Midbrain (tissue), 1 donor: ENCODE results near the gene GET4.
"Not testable (repeated sequence)": the region's sequence is repeated elsewhere in the genome, so short reads cannot be mapped to it uniquely, and the experiment has no call there.

Source experiments
- DNase-seq: peaks from one replicate; lab custom pipeline; 2025; lab: John Stamatoyannopoulos, UW

GET4 gene

DNA sequence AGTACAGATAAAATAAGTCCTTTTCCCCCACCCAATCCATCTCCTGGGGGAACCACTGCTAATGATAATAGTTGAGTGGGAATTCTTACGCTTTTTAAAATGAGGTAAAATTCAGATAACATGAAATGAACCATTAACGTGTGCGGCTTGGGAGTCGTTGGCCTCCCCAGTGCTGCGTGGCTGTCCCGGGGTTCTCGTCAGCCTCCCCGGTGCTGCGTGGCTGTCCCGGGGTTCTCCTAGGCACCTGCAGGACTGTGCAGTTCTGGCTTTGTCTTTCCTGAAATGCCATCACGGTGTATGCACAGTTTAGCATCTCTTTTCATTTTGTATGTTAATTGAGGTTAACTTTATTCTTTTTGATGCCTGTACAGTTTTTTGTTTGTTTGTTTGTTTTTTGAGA lies 30.6 kb upstream of the GET4 start:
- no peak for DNase-seq

DNA sequence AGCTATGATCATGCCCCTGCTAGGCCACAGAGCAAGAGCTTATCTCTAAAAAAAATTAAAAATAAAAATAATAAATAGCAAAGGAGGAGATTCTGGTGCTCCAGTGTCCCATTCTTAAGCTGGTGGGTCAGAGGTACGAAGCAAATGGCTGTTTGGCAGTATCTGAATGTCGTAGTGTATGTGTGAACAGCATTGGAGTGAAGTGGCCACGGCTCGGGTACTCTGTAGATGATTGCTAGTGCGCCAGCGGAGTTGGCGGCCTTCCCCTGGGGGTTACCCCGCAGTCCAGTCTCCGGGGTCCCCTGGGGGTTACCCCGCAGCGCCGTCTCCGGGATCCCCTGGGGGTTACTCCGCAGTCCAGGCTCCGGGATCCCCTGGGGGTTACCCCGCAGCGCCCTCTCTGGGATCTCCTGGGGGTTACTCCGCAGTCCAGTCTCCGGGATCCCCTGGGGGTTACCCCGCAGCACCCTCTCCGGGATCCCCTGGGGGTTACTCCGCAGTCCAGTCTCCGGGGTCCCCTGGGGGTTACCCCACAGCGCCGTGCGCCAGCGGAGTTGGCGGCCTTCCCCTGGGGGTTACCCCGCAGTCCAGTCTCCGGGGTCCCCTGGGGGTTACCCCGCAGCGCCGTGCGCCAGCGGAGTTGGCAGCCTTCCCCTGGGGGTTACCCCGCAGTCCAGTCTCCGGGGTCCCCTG lies 29.2 kb upstream of the GET4 start:
- DNase-seq, result not testable (repeated sequence)

DNA sequence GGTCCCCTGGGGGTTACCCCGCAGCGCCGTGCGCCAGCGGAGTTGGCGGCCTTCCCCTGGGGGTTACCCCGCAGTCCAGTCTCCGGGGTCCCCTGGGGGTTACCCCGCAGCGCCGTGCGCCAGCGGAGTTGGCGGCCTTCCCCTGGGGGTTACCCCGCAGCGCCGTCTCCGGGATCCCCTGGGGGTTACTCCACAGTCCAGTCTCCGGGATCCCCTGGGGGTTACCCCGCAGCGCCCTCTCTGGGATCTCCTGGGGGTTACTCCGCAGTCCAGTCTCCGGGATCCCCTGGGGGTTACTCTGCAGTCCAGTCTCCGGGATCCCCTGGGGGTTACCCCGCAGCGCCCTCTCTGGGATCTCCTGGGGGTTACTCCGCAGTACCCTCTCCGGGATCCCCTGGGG lies 28.6 kb upstream of the GET4 start:
- DNase-seq, result not testable (repeated sequence)

DNA sequence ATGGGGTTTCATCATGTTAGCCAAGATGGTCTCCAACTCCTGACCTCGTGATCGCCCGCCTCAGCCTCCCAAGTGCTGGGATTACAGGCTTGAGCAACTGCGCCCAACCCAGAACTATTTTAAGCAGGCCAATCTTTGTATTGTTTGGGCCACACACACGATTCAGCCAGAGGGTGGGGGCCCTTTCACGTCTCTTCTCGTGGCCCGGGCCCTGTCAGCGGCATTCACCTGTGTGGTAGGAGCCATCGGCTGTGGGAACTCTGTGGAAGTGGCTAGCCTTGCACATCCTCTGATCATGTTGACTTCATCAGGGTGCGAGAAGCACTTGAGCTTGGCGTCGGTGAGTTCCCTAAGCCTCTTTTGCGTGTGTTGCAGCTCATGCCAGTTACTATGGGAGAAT lies 27.2 kb upstream of the GET4 start:
- DNase-seq, result no peak

DNA sequence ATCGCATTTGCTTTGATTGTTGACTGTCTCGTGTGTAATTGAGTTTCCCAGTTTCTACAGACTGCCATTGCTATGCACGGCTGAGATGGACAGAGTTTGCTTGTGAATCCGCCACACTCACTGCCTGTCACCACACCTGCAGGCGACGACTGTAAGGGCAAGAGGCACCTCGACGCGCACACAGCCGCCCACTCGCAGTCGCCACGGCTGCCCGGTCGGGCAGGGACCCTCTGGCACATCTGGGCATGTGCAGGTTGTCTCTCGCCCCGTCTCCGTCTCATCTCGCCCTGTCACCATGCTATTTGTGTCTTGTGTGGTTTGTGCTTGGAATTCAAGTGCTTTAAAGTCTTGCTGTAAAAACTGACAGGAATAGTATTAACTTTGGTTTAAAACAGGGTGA lies 26.6 kb upstream of the GET4 start:
- no peak for DNase-seq

DNA sequence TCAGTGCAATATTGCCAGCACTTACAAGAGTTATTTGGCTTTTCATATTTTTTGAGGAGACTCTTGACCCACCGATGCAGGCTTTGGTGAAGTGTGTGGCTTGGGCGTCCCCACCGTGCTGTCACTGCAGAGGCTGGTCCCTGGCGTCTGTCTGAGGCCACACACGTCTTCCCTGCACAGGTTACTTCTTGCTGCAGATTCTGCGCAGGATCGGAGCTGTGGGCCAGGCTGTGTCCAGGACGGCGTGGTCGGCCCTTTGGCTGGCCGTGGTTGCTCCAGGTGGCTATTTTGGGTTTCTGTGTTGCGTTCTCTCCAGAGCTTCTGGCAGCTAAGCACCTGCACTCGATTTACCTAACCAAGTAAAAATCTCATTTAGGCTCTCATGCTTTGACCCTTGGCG lies 25.1 kb upstream of the GET4 start:
- no peak for DNase-seq

DNA sequence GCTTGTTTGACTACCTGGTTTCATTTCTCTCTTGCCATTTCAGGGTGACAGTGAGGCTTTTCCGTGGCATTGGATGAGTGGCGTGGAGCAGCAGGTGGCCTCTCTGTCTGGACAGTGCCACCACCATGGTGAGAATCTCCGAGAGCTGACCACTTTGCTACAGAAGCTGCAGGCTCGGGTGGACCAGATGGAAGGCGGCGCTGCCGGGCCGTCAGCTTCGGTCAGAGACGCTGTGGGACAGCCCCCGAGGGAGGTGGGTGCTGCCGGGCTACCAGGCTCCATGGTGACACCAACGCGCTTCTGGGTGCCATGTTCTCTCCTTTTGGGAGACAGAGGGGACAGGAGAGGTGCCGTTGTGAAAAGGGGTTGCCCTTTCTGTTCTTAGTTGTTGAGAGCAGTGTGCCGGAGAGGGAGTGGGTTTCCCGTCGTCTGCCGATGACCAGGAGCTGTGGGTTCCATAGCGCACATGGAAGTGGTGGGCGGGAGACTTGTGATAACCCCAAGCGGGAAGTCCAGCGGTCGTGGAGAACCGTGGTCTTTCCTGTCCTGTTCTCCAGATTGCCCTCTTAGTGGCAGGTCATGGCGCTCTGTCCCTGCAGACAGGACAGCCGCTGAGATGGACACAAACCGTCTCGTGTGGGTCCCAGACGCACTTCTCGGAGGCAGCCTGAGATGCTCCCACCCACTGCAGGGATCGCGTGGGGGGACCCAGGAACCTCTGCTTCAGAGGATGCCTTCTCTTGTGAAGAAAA lies 22.8 kb upstream of the GET4 start:
- DNase-seq, result no peak

DNA sequence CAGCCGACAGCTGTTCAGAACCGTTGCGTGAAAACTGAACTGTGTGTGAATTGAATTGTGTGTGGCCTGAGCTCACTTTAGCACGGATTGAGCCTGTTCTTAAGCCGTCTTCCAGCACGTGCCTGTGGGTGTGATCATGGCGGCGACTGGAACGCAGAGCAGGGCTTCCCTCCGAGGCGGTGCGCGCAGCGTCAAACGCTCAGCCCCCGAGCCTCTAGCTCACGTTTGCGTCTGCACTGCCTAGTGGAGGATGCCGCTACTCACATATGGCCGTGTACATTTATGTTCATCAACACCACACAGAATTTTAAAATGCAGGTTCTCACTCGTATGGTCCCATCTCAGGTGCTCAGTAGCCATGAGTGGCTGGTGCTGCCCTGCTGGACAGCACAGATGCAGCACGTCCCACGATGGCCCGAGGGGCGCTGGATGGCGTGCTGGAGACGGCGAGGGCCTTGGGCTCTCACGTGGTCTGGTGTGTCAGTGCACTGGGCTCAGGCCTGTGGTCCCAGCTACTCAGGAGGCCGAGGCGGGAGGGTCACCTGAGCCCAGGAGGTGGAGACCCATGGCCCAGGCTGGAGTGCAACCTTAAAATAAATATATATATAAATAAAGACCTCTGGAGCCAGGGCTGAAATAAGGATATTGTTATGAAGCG lies 22.1 kb upstream of the GET4 start:
- DNase-seq, result no peak

DNA sequence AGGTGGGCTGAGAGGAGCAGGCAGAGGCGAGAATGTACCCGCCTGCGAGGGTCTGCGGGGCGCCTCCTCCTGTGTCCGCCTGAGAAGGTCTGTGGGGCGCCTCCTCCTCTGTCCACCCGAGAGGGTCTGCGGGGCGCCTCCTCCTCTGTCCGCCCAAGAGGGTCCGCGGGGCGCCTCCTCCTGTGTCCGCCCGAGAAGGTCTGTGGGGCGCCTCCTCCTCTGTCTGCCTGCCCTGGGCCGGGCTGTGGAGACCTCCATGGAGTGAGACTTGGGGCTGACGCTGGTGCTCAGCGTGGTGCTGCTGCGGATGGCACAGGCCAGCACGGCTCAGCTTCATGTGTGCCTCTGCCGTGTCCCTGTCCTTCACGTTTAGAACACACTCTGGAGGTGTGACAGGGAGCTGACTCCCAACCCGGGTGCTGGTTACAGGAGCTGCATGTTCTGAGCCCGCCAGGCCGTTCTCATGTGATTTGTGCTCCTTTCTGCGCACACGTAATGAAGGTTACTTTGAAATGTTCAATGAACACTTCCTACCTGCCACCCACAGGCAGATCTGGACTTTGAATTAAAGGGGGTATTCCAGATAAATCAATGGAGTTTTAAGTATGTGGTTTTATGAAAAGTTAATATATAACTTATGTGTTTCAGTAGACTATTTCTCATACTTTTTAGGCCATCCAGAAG lies 20.5 kb upstream of the GET4 start:
- DNase-seq, result no peak

DNA sequence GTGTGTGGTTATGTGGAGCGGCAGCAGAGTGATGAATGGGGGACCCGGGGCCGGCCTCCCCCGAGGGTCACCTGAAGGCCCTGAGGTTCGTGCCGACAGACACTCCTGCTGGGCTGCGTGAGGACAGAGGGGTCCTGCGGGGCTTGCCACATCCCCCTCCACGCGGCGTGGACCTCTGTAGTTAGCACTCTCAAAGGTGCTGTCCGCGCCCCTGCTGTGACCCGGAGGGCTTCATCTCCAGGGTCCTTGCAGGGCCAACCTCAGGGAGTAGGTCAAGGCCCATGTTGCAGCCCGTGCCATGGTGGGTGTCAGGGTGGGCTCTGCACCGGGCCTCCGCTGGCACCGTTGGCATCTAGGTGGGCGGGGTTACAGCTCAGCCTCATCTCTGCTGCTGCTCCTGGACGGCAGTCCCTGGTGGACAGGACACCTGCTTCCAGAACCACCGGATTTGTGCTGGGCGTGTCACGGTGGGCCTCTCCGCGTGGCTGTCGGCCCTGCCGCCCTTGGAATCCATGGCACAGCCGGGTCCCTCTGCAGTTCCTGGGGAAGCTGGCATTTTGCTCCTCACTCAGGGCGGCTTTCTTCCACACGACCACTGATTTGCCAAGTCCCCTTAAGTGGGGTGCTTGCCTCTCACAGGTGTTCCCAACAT lies 19.8 kb upstream of the GET4 start:
- DNase-seq, result no peak

DNA sequence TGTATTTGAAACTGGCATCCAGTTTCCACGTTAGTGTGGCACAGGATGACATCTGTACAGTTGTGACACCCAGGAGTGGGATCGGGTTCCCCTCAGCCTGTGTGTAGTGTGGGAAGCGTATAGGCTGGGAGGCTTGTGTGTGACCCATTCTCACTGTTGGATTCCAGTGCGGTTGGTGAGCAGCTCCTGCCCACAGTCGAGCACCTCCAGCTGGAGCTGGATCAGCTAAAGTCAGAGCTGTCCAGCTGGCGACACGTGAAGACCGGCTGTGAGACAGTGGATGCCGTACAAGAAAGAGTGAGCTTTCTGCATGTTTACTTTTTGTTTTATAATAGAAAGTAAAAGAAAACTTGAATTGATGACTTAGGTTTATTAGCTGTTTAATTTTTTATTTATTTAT lies 18.7 kb upstream of the GET4 start:
- no peak for DNase-seq

DNA sequence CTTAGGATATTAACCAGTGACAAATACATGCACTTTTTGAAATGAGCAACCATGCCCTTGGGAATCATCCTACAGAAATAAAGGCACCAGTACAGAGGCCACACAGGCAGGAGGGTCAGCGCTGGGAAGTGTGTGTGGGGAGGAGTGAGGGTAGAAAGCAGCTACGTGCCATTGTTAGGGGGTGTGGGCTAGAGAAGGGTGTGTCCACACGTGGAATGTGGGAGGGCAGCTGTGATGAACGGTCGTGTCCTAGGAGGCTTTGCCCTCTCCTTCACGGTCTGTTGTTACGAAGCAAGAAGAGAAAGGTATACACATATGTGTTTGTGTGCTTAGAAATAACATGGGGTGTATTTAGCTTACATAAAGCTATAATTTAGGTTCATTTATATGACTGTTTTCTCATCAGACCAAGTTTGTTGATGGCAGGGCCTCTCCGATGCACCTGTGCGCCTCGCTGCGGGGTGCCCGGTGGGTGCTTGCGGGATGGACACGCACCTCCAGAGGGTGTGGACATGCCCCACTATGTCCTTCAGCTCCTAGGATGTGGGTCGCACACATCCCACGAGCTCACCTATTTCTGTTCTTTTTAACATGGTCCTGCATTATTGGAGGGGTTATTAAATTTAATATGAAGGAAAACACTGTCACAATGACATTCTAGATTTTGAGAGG lies 16.9 kb upstream of the GET4 start:
- no peak for DNase-seq

DNA sequence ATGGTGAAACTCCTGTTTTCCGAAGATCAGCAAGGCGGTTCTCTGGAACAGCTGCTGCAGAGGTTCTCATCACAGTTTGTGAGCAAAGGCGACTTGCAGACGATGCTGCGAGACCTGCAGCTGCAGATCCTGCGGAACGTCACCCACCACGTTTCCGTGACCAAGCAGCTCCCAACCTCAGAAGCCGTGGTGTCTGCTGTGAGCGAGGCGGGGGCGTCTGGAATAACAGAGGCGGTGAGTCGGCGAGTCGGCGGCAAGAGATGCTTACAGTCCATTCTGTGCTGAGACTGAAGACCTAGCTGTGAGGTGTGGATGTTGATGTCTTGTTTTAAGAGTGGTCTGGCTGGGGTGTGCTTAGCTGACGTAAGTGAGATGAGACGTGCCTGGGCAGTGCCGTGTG lies 16.2 kb upstream of the GET4 start:
- no peak for DNase-seq

DNA sequence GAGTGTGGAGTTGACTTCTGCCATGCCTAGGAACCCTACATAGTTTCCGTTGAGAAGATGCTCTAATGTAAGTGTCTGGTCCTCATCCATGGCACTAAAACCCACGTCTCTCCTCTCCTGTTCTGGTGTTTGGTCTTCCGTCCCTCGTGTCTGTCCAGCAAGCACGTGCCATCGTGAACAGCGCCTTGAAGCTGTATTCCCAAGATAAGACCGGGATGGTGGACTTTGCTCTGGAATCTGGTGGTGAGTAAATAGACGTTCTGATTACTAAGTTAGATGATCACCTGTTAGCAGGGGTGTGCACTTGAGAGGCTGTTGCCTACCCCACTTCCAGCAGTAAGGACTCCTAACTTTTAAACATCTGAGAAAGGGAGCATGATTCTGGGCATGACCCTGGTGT lies 15.1 kb upstream of the GET4 start:
- no peak for DNase-seq

DNA sequence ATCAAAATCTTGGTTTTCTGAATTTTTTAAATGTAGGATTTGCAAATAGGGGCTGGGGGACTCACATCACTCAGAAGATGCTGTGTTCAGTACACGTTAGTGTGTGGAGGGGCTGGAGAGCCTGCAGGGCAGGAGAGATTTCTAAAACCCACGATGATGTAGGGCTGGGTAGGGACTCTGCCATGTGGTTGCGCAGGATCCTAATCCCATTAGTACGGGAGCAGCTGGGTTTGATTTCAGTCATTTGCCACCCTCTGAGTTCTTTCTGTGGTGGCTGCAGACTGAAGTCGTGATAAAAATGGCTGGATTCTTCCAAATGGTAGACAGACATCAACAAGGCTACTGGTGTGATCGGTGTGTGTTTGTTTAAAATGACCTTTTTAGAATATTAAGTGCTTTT lies 14.2 kb upstream of the GET4 start:
- no peak for DNase-seq

DNA sequence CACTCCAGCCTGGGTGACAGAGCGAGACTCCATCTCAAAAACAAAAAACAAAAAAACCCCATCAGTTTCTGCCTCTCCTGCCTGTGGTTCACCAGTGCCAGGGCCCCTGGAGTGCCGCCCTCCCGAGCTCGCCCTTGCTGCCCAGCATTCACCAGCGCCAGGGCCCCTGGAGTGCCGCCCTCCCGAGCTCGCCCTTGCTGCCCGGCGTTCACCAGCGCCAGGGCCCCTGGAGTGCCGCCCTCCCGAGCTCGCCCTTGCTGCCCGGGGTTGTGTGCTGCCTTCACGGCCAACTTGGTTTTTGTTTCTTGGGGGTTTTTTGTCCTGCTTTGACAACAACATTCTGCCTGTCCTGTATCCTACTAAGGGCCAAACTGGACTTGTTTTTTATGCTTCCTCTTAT lies 13.2 kb upstream of the GET4 start:
- DNase-seq, result no peak

DNA sequence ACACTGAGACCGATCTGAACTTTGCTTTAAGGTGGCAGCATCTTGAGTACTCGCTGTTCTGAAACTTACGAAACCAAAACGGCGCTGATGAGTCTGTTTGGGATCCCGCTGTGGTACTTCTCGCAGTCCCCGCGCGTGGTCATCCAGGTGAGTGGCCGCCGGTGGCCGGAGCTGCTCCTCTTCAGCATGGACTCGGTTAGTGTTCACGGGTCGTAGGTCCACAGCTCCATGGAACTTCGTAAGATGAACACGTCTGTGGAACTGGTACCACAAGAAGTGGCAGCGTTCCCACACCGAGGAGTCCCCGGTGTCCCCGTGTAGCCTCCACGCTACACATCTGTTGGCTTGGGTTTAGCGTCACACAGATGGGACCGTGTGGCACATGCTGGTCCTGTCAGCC lies 10.4 kb upstream of the GET4 start:
- DNase-seq, result no peak

DNA sequence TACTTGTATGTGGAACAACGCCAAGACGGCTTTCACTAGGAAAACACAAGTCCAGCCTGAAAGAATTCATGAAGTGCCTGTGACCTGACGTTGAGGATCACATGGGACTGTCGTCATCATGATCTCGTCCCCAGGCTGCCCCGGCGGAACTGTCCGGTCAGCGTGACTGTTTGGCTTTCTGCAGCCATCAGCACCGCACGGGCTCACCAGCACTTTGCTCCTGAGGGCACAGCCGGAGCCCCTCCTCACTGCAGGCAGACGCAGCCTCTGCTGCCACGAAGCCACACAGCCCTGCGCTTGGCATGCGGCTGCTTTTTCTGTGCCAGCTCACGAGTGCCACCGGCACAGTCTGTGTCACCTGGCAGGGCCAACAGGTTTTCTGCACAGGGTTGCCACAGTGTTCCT lies 9.4 kb upstream of the GET4 start:
- DNase-seq, result no peak

DNA sequence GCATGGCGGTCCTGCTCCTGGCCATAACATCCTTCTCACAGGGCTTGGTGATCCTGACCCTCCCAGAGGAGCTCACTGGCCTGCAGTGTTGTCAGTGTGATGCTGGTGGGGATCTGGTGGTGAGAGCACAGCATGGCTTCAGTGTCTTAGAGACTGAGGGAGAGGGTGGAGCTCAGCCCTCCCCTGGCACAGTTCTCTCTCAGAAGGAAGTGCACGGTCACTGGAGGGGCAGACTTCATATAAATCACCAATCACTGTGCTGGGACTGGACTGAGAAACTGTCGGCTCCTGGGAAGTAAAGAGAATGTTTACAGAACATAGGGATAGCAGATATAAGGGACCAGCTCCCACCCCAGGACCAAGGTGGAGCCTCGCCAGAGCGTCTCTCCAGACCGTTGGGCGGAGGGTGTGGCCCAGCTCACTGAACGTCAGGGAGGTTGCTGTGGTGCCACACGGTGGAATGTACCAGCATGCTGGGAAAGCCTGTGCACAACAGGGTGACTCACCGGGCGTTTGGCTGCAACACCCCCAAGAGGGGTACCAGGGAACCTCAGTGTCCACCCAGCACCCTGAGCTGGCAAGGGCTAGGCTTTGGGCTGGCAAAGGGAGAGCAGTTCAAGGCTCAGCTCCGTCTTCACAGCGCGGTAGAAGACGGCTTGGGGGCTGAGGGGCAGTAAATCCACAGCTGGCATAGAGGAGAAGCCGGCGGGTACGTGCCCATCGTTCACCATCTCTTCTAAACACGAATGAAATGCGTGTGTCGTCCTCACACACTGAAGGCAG lies 8.8 kb upstream of the GET4 start:
- DNase-seq, result no peak

DNA sequence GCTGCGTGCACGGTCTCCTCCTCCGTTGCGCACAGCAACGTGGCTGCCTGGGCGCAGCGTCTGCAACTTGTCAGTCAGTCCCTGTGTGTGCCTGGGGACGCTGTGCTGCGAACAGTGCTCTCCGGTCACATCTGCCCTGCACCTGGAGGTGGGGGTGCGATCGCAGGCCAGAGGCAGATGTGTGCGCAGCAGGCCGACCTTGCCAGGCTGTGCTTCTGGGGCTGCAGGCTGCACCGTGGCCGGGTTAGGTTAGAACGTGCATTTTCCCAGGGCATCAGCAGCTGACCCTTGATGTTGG lies 8.2 kb upstream of the GET4 start:
- DNase-seq, result no peak

DNA sequence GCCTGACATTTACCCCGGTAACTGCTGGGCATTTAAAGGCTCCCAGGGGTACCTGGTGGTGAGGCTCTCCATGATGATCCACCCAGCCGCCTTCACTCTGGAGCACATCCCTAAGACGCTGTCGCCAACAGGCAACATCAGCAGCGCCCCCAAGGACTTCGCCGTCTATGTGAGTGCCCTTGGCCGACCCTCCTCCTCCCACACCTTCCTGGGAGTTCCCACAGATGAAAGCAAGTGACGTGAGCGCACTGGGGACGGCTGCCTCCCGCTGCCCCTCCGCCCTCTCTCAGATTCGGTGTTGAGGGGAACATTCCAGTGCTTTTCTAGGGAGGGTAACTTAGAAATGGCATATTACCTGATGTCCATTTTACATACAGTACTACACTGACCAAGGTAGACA lies 7.0 kb upstream of the GET4 start:
- DNase-seq, result no peak
